ENCODE data around the gene HLA-DPB1.

HLA-DPB1 gene

DNA sequence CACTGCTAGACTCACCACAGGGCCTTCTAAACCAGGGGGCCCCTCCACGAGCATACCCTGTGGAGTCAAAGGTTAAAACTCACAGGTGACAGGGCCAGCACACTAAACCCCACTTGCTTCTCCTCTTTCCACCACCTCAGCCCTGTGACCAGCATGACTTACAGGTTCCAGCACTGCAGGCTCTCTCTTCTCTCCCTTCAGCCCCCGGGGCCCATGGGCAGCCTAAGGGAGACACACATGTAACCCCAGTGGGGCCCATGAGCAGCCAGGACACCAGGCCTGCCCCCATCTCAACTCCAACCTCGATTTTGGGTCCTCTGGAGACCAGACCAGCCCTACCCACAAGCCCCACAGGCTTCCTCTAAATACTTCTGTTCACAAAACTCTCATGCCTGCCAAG lies 28.0 kb downstream of the HLA-DPB1 start:
- DNase-seq (ENCODE audit: low spot score), result no peak
- Histone ChIP-seq H3K4me3 (no peak overlapping the region), H3K27ac (no peak overlapping the region)
- TF ChIP-seq, protein P1, sequence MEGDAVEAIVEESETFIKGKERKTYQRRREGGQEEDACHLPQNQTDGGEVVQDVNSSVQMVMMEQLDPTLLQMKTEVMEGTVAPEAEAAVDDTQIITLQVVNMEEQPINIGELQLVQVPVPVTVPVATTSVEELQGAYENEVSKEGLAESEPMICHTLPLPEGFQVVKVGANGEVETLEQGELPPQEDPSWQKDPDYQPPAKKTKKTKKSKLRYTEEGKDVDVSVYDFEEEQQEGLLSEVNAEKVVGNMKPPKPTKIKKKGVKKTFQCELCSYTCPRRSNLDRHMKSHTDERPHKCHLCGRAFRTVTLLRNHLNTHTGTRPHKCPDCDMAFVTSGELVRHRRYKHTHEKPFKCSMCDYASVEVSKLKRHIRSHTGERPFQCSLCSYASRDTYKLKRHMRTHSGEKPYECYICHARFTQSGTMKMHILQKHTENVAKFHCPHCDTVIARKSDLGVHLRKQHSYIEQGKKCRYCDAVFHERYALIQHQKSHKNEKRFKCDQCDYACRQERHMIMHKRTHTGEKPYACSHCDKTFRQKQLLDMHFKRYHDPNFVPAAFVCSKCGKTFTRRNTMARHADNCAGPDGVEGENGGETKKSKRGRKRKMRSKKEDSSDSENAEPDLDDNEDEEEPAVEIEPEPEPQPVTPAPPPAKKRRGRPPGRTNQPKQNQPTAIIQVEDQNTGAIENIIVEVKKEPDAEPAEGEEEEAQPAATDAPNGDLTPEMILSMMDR (IDR thresholded peaks at IDR 0.05), result no peak

DNA sequence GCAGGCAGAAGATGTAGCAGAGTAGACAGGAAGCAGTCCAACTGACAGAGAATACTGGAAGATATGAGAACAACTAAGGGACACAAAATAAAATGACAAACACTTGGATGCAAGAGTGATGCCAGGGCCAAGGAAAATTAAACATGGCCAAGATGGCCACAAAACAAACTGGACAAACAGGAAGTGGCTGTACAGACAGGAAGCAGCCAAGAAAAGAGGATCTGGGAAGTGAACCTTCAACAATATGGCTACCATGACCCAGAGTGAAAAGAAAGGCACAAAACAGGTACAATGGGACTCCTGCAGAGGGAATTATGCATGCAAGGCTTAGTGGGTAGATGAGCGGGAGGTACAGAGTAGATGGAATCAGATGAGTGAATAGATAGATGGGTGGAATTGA lies 29.1 kb downstream of the HLA-DPB1 start:
- TF ChIP-seq, protein P1 (IDR thresholded peaks at IDR 0.05), result no peak
- Histone ChIP-seq H3K27ac (no peak overlapping the region), H3K4me3 (no peak overlapping the region)
- DNase-seq (ENCODE audit: low spot score), result no peak

DNA sequence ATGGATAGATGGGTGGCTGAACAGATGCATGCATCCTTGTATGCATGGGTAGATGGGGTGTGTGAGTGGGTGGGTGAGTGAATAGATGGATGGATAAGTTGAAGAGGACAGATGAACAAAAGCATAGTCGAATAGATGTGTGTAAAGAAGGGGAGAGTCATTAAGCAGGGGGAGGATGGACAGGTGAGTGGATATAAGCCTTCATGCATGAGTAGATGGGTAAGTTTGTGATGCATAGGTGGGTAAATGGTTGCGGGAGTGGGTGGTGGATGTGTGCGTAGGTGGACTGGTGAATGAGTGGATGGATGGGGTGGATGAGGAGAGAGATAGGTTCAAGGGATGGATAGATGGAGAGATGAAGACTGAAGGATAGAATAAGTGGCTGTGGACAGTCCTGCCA lies 29.6 kb downstream of the HLA-DPB1 start:
- DNase-seq (ENCODE audit: low spot score), result no peak
- no peak overlapping the region for H3K27ac ChIP-seq
- TF ChIP-seq, protein P1 (IDR thresholded peaks at IDR 0.05), result no peak
- no peak overlapping the region for H3K4me3 ChIP-seq

DNA sequence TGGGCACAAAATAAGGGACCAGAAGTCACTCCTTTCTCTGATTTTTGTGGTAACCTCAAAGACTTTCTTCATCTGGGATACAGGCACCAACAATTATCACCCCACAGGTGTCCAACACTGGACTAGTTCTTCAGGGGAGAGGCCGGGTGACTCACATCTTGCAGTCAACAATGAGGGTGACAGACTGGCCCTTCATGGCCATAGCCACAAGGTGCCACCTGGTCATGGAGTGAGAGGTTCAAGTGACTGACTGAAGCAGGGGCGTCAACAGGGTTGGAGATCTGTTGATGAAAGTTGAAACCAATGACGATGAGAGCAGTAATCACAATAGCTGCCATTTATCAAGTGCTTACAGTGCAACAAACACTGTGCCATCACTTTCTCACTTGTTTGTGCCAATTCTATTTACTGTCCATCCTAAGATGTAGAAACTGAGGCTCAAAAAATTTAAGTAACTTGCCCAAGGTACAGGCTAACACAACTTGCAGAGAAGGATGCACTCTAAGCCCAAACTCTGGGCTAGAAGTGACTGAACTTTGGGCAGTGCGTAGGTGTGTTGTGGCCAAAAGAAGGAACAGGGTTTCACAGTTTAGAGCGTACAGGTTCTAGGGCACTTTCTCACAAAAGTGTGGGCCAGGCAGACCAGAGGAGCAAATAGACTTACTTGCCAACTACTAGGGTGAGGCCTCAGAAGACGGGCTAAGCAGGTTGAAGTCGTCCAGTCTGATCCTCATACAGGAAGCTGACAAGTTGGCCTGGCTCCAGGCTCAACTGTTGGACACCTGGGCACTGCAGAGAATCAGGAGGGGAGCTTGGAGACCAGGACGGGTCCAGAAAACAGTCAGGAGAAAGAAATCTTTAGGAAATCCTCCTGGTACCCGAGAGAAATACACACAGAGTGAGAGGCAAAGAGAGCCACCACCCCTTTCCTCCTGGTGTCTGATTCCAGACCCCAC lies 30.4 kb downstream of the HLA-DPB1 start:
- TF ChIP-seq, protein P1 (IDR thresholded peaks at IDR 0.05), result no peak
- Histone ChIP-seq H3K4me3 (no peak overlapping the region), H3K27ac (no peak overlapping the region)
- no peak for DNase-seq (ENCODE audit: low spot score)

DNA sequence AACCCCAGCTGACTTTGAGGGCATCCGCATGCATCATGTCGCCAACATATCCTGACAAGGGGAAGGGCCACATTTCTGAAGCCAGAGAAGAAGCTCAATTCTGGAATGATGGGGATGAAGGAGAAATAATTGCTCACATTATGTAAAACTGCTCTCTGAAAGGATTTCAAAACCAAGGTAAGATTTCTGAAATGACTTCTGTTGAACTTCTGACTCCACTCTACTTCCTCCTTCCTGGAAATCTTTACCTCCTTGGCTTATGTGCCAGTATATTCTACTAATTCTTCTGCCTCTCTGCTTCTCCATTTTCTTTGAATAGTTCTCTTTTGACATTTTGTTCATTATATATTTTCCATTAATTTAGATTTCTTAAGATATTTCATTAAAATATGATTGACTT lies 31.9 kb downstream of the HLA-DPB1 start:
- DNase-seq (ENCODE audit: low spot score), result no peak
- Histone ChIP-seq H3K27ac (no peak overlapping the region), H3K4me3 (no peak overlapping the region)
- TF ChIP-seq, protein P1 (IDR thresholded peaks at IDR 0.05), result no peak

DNA sequence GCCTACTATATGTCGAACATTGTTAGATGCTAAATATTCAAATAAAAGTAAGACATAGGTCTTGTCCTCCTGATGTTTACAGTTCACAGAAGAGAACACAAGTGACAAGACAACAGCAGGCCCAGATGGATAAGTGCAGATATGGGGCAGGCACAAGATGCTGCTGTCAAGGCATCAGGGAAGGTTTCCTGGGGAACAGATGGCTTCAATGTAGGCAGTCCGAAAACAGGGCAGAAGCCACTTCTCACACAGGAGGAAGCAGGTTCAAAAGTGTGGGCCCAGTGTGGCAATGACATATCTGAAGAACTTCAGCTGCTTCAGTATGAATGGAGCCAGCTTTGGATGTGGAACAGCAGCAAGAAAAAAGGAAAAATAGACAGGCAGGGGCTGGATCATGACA lies 32.5 kb downstream of the HLA-DPB1 start:
- H3K27ac ChIP-seq, result no peak overlapping the region
- TF ChIP-seq, protein P1 (IDR thresholded peaks at IDR 0.05), result no peak
- no peak for DNase-seq (ENCODE audit: low spot score)
- no peak overlapping the region for H3K4me3 ChIP-seq

DNA sequence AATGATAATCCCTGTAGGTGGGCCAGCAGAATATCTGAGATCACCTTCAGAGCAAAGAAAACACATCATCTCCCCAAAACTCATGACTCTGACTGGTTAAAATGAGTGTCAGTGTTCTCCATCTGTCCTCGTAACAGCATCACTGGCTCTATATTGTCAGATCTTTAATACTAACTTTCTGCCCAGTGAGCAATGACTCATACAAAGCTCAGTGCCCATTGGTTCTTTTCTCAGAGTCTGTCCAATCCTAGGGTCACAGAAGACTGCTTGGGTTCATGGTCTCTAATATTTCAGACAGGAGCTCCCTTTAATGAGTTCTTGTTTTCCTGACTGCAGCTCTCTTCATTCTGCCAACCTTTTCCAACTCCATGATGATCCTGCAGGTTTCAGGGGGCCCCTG lies 36.4 kb downstream of the HLA-DPB1 start:
- H3K27ac ChIP-seq, result no peak overlapping the region
- TF ChIP-seq, protein P1 (IDR thresholded peaks at IDR 0.05), result no peak
- no peak overlapping the region for H3K4me3 ChIP-seq
- DNase-seq (ENCODE audit: low spot score), result no peak

Measured in coronary artery (tissue), 2 donors.